GM21367 (cell line): ENCODE results near the gene PPP2CA.
"Not testable (repeated sequence)": the region's sequence is repeated elsewhere in the genome, so short reads cannot be mapped to it uniquely, and the experiment has no call there.

ENCODE experiments used
- ATAC-seq: cut with Tn5 transposase; IDR thresholded peaks from one replicate; pipeline ENCODE4 v1.9.1; 2021; ENCODE audit not compliant: unreplicated experiment

Gene PPP2CA

GRCh38 chr5:134245692-134246091, 19.8 kb upstream of the PPP2CA start:
- no peak for ATAC-seq

DNA sequence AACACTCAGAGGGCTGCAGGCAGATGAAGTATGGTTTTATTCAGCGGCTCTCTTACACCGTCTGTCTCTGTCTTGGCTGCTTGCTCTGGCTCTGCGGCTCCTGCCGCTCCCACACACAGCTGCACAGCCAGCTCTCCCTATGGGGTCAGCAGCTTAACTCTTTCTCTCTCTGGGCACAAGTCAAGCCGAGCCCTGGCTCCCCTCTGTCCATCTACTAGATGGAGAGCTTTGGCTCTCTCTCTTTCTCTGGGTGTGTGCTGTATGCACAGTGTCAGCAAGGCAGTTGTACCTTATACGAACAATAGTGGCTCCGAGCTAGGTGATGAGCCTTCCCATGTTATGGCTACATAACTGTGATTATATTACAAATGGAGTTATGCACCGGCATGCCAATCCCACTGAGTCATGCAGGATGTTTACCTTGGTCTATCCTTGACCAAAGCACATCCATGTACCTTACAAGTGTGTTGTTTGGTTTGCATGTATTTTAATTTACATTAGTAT, 19.3 kb upstream of the PPP2CA start:
- ATAC-seq, result no peak

GRCh38 chr5:134242146-134242545, 16.3 kb upstream of the PPP2CA start:
- no peak for ATAC-seq

DNA sequence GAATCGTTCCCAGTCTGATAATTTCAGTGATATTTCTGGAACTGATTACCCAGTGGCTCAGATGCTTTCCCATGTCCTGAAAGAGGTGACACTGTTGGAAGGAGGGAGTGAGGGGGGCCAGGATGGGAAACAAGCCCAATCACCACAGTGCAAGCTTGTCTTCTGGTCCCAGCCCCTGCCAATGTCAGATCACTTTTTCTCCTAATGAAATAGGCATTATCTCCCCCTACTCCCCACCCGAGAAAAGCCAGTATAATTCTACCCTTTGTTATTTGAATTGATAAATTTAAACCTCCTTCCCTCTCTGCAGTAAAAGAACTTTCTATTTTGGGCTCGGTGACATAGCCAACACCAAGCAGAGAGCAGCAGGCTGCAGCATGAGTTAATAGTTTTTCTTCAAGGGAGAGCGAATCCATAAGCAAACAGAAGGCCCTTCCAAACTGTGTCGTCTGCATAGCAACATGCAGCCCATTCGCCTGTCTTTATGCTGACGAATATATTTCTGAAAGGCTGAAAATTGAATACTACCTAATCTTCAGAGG, 14.6 kb upstream of the PPP2CA start:
- ATAC-seq, result no peak

DNA sequence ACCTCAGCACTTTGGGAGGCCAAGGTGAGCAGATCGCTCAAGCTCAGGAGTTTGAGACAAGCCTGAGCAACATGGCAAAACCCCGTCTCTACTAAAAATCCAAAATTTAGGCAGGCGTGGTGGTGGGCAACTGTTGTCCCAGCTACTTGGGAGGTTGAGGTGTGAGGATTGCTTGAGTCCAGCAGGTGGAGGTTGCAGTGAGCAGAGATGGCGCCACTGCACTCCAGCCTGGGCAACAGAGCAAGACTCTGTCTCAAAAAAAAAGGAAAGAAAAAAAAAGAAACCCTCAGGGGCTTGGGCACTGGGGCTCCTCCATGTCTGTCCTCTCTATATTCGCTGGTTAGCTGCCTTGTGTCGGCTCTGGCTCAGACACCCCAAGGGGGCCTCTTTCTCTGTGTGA, 10.9 kb upstream of the PPP2CA start:
- ATAC-seq, result no peak

DNA sequence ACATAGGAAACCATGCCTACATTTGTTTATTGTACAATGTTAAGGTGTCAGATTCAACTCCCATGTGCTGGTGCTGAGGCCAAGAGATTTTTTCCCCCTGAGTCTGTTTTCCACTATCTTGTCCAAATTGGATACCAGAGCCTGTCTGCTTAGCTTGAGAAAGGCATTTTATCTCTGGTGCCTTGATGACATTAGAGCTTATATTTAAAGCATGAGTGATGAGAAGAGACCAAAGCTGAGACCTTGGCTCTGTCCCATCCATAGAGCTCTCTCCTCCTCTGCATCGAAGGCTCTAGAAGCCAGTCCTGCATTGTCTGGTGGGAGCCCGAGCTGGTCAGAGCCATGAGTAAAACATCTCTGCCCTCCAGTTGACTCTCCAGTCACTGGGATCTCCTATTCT, 10.4 kb upstream of the PPP2CA start:
- ATAC-seq, result no peak

DNA sequence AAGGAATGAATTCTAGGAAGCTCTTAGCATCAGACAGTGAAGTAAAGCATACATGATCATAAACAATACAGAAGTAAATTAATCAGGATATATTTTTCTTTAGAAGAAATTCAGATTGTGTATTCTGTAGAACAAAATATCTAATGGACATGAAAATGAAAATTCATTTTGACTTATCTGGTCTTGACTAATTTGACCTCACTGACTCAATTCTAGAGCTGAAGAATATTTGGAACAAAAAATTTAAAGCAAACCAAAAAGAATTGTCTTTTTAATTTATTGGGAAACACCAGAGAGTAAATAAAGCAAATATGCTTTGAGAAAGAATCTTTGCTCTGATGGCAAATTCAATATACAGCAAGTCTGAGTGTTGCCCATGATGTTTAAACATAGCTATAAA, 2.8 kb upstream of the PPP2CA start:
- ATAC-seq, result no peak

DNA sequence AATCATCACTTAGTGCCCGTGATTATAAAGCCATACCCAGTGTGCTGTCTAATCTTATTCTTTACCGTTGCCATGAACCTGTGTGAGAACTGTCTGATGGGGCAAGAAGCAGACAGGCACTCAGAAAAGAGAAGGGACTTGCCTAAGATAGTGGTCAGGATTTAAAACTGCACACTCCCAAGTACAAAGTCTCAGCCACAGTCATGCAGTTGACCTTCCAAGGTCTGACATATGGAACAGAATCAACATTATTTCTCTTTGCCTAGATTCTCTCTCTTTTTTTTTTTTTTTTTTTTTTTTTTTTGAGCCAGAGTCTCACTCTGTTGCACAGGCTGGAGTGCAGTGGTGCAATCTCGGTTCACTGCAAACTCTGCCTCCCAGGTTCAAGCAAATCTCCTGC, 1.9 kb upstream of the PPP2CA start:
- no peak for ATAC-seq

GRCh38 chr5:134227259-134227658, 1.4 kb upstream of the PPP2CA start:
- no peak for ATAC-seq

DNA sequence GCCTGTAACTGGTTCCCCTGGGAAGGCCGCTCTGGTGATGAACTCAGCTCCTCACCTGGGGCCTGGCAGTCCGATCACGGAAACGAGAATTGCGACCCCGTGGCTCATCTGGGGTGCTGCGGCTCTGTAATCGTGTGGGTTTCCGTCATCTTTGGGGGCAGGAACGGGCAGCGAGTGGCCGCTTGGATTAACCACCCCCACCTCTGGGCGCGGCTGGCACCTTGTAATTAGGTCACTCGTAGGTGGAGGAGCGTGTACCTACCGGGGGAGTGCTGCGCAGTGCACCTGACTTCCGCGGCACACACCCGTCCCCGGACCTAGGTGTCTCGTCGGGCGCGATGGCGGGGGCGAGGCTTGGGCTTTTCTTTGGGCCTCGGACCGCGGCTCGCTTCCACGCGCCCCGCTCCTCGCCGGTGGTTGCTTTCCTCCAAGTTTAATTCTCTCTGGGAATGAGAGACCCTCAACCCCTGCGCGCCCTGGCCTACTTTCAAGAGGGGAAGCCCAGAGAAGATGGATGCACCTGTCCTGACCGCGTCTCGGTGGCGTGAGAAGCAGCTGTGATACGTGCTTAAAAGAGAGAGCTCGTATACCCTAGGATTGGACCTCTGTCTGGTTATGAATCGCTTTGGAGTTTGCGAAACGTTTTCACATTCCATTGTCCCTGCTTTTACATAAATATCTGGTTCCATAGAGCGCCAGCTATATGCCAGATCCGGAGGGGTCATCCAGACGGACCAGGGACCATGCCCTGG, 744 bp upstream of the PPP2CA start:
- peak; percentile 10 for ATAC-seq

DNA sequence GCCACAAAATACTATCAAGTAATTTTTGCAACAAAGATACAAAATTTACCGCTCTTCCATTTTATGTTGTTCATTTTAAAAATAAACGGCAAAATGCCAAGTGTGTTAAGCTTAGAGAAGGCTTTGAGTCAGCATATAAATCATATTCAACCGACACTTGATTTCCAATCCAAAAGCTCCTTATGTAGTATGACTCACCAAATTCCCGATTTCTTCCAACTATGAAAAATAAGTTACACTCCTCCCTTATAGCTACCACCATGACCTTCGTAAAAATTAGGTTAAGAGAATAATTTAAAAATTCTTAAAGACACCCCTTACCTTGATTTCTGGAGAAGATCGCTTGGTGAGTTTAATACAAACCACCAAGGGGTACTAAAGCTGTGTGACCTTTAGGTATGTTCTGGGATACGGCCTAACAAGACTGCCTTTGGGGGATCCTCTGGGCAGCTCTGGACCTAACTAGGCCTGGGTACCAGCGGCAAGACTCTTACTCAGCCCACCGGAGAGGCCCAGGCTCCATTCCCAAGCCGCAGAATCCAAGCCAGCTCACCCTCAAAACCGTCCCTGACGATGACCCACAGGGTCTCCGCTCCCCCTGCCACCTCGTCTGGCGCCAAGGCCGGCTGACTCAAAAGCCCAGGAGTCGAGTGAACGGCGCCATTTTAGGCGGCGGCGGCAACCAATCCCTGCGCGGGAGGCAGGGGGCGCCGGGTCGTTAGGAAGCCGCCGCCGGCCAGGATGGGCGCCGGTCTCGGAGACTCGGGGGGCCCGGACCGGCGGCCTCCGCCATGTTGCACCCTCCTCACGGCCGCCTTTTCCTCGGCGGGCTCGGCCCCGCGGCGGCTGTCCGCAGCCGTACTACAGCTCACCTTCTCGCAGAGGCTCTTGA, 739 bp downstream of the PPP2CA start:
- ATAC-seq, result peak; percentile 26

- no peak for ATAC-seq
Observed at GRCh38 chr5:134223406-134224248, 2.2 kb downstream of the PPP2CA start.

GRCh38 chr5:134221690-134222089, 4.2 kb downstream of the PPP2CA start:
- not testable (repeated sequence) for ATAC-seq

DNA sequence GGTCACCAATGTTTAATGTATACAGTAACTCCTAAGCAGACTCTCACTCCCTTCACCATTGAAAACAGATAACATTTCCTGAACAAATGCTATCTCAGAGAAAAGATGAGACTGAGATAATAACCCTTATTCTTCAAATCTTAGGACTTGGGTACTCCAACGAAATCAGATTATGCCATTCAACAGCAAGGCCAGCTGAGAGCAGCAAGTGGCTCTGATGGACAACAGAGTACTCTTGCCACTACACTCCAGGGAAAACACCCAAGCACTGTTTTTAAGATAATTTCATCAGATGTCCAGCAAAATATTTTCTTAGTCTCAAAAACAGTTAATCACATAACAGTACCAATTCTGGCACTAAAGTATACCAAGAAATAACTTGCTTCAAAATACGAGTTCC, 10.1 kb downstream of the PPP2CA start:
- ATAC-seq, result no peak

GRCh38 chr5:134211263-134212031, 14.4 kb downstream of the PPP2CA start:
- not testable (repeated sequence) for ATAC-seq

DNA sequence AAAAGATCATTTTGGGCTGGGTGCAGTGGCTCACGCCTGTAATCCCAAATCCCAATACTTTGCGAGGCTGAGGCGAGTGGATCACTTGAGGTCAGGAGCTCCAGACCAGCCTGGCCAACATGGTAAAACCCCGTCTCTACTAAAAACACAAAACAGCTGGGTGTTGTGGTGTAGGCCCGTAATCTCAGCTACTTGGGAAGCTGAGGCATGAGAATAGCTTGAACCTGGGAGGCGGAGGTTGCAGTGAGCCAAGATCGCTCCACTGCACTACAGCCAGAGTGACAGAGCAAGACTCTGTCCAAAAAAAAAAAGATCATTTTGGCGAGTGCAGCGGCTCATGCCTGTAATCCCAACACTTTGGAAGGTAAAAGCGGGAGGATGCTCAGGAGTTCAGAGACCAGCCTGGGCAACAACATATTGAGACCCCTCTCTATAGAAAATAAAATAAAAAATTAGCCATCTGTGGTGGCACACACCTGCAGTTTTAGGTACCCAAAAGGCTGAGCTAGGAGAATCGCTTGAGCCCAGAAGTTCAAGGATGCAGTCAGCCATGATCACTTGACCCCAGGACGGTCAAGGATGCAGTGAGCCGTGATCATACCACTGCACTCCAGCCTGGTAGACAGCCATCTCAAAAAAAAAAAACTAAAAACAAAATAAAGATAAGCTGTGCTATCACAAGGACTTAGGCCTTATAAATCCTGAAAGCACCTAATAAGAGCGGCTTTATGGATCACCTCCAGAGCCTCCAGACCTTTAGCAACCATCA, 16.2 kb downstream of the PPP2CA start:
- no peak for ATAC-seq

GRCh38 chr5:134207696-134208095, 18.2 kb downstream of the PPP2CA start:
- ATAC-seq, result no peak

DNA sequence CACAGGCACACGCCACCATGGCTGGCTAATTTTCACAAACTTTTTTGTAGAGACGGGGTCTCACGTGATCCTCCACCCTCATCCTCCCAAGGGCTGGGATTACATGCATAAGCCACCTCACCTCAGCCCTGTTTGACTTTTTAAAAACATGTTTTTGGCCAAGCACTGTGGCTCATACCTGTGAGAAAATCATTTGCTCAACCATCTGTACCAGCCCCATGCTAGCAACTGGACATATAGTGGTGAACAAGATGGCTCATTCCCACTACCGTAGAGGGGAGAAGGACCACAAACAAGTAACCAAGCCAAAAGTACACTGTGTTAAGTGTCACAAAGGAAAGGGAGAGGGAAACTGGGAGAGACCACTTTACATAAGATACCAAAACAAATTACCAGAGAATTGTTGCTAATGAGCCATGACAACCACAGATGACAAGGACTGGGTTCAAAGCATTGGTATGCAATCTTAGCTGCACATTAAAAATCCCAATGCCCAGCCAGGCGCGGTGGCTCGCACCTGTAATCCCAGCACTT, 19.2 kb downstream of the PPP2CA start:
- no peak for ATAC-seq

GRCh38 chr5:134204575-134204974, 21.3 kb downstream of the PPP2CA start:
- ATAC-seq, result no peak
